NCI-H2196 treated with DMSO at 0.1 percent for 48 hours (cell line): ENCODE data around the gene HDDC3.

Source experiments
- DNase-seq: peaks from one replicate; lab custom pipeline; 2025; ENCODE audit not compliant: unreplicated experiment; lab: John Stamatoyannopoulos, UW

The HDDC3 gene

GRCh38 chr15:90954712-90955623 is 22.6 kb upstream of the HDDC3 start, which contains the start of gene RCCD1:
Gene RCCD1, plus strand, starts transcription at chr15:90954884. Its CDS starts 1,851 bp downstream, at chr15:90956735.
- no peak for DNase-seq

GRCh38 chr15:90953947-90954711 is 21.8 kb upstream of the HDDC3 start:
- DNase-seq, result no peak

- DNase-seq, result no peak
Observed at GRCh38 chr15:90952901-90953677, 20.7 kb upstream of the HDDC3 start.

- DNase-seq, result no peak
Observed at GRCh38 chr15:90950676-90951075, 18.3 kb upstream of the HDDC3 start.

GRCh38 chr15:90949979-90950675 is 17.8 kb upstream of the HDDC3 start:
- no peak for DNase-seq

- DNase-seq, result no peak
Observed at GRCh38 chr15:90948506-90948905, 16.2 kb upstream of the HDDC3 start.

GRCh38 chr15:90947577-90948357 is 15.4 kb upstream of the HDDC3 start:
- DNase-seq, result no peak

GRCh38 chr15:90946941-90947576 is 14.7 kb upstream of the HDDC3 start:
- no peak for DNase-seq

GRCh38 chr15:90946538-90946937 is 14.2 kb upstream of the HDDC3 start:
- no peak for DNase-seq

GRCh38 chr15:90945091-90945490 is 12.7 kb upstream of the HDDC3 start:
- no peak for DNase-seq

GRCh38 chr15:90942354-90943120 is 10.2 kb upstream of the HDDC3 start:
- no peak for DNase-seq

- no peak for DNase-seq
Observed at GRCh38 chr15:90941038-90941437, 8.7 kb upstream of the HDDC3 start.

GRCh38 chr15:90939756-90940155 is 7.4 kb upstream of the HDDC3 start:
- no peak for DNase-seq

- DNase-seq, result no peak
Observed at GRCh38 chr15:90938261-90938660, 5.9 kb upstream of the HDDC3 start.

- no peak for DNase-seq
Observed at GRCh38 chr15:90936823-90937222, 4.5 kb upstream of the HDDC3 start.

- peak; percentile 72 for DNase-seq
Observed at GRCh38 chr15:90934949-90935751, 2.8 kb upstream of the HDDC3 start, which contains the start of gene UNC45A. Gene UNC45A, plus strand, starts transcription at chr15:90935285. Its CDS starts 40 bp downstream, at chr15:90935325.

- peak; percentile 51 for DNase-seq
Observed at GRCh38 chr15:90934256-90934948, 2.1 kb upstream of the HDDC3 start.
